Upper lobe of left lung (tissue), 6 donors: ENCODE results near the gene MADD. TPM values are rescaled to one million over a fixed set of nuclear protein-coding genes. Genes with fewer than 3 reads are reported as not detected.
A peak's percentile ranks its signal among the peaks of the same experiment; 100 is the strongest.

Experiments used
- ATAC-seq, 2 donors: fragments of 200-7000 bp; cut with Tn5 transposase; one replicate each; pipeline ENCODE4 v1.9.1; 2022; ENCODE audit warnings: mild to moderate bottlenecking in 2 of 2, moderate library complexity in 2 of 2; ENCODE audit not compliant: low FRiP score in 2 of 2
- DNase-seq, 2 donors: peaks; one replicate each; pipeline ENCODE4 v3.0.0-alpha.2; 2019 to 2020
- H3K27ac ChIP-seq, 4 donors: fragments of 200-600 bp; sonication (generic); one replicate each; pipeline ENCODE4 v1.5.1; 2016 to 2019
- H3K27me3 ChIP-seq, 4 donors: fragments of 200-600 bp; sonication (generic); one replicate each; pipeline ENCODE4 v1.5.1; 2017 to 2019
- H3K36me3 ChIP-seq, 4 donors: fragments of 200-600 bp; sonication (generic); one replicate each; pipeline ENCODE4 v1.5.1; 2016 to 2019
- H3K4me1 ChIP-seq, 4 donors: fragments of 200-600 bp; sonication (generic); one replicate each; pipeline ENCODE4 v1.5.1; 2018 to 2019
- H3K4me3 ChIP-seq, 4 donors: fragments of 200-600 bp; sonication (generic); one replicate each; pipeline ENCODE4 v1.5.1; 2017 to 2019; ENCODE audit warnings: mild to moderate bottlenecking in 2 of 4, moderate library complexity in 1 of 4
- H3K9me3 ChIP-seq, 4 donors: fragments of 200-600 bp; sonication (generic); one replicate each; pipeline ENCODE4 v1.5.1; 2018 to 2019
- CTCF ChIP-seq, 6 experiments: fragments of 450-650 bp in 4 of 6; fragments of 200-600 bp in 2 of 6; sonication (generic) in 2 of 6; IDR thresholded peaks; one replicate each; pipeline ENCODE4 v1.5.1; 2016 to 2019; ENCODE audit warnings: antibody characterized with exemption in 6 of 6
- EP300 ChIP-seq, 4 donors: sonication (generic); formaldehyde crosslinking; IDR thresholded peaks; one replicate each; pipeline ENCODE4 v1.5.1; 2017; ENCODE audit warnings: antibody characterized with exemption in 4 of 4, control low read depth in 2 of 4
- POLR2A ChIP-seq, 4 donors: fragments of 450-650 bp; IDR thresholded peaks; one replicate each; pipeline ENCODE4 v1.5.1; 2016 to 2017; ENCODE audit warnings: antibody characterized with exemption in 4 of 4, mild to moderate bottlenecking in 2 of 4
- POLR2AphosphoS5 ChIP-seq, 2 donors: sonication (generic); formaldehyde crosslinking; IDR thresholded peaks; one replicate each; pipeline ENCODE4 v1.5.1; 2017; ENCODE audit warnings: antibody characterized with exemption in 2 of 2
- WGBS, 2 donors: methylation state at CpG; one replicate each; pipeline ENCODE4 v1.1.5; 2017 to 2018; 5-methylcytosine and 5-hydroxymethylcytosine counted together
- total RNA-seq, 6 donors: library from RNA; depleted of rRNA in 4 of 6; stranded (reverse); fragments of >200 nt in 4 of 6; gene quantifications; one replicate each; pipeline versions ENCODE4 v1.1.0 to v1.2.1, GENCODE V29; 2016 to 2021
- donor health status: DM: no; HTN: no; CAD: no; lungs with moderate emphysema.
- donor health status: DM: no; HTN: yes; CAD: no; lungs with severe emphysema.

Gene MADD
- total RNA-seq, 6 donors from 2014 or later: 39.6 to 129 (median 47.9) TPM

- Histone ChIP-seq H3K36me3 (no peaks in the 10 kb centered on the region), H3K27ac (no peak overlapping the region), H3K4me3 (no peak overlapping the region), H3K4me1 (no peaks in the 10 kb centered on the region), H3K9me3 (no peaks in the 10 kb centered on the region), H3K27me3 (no peaks in the 10 kb centered on the region)
- whole genome bisulfite sequencing, 2 donors: 95 to 98% methylated on average over 11 to 14 of the region's 15 CpGs
- TF ChIP-seq POLR2AphosphoS5 (IDR thresholded peaks at IDR 0.05): no peak
- no peak for TF ChIP-seq EP300 (IDR thresholded peaks at IDR 0.05)
- TF ChIP-seq CTCF (IDR thresholded peaks at IDR 0.05): no peak
- TF ChIP-seq POLR2A (IDR thresholded peaks at IDR 0.05): no peak
- DNase-seq: peak in 1 of 2 donors; percentile 65
- ATAC-seq: no peak
These were observed 72.9 kb downstream of the MADD start for GRCh38 chr11:47342854-47343253.

DNA sequence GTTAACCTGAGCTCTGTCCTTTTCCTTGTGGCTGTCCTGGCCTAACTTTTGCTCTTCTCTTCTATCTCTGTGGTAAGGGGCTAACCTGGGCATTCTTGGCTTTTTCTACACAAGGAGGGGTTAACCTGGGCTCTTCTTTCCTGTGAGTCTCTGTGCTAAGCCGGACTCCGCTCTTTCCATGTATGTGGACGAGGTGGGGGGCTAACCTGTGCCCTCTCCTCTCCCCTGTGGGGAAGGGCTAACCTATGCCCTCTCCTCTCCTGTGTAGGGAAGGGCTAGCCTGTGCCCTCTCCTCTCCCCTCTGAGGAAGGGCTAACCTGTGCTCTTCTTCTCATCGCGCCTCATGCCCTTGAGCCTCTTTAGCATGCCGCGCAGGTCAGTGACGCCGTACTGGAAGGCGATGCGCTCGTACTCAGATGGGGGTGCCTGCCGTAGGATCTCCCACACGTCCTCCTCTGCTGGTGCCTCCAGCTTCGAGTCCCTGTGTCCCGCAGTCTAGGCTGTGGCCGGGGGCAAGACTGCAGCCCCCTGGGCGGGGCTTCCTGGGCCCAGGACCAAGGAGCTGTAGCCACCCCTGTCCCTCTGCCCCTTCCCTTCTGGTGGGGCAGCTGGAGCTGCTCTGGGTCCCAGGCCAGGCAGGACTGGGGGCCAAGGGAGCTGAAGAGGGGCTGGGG, 76.1 kb downstream of the MADD start:
- 85 to 87% methylated on average over 14 to 18 of the region's 18 CpGs for WGBS, 2 donors
- no peaks in the 10 kb centered on the region for H3K27me3 ChIP-seq
- peak in 1 of 2 donors; percentile 65 for DNase-seq
- no peaks in the 10 kb centered on the region for H3K9me3 ChIP-seq
- H3K4me3 ChIP-seq: no peak overlapping the region
- H3K36me3 ChIP-seq: no peaks in the 10 kb centered on the region
- no peaks in the 10 kb centered on the region for H3K4me1 ChIP-seq
- TF ChIP-seq CTCF (IDR thresholded peaks at IDR 0.05): no peak
- no peak for TF ChIP-seq POLR2A (IDR thresholded peaks at IDR 0.05)
- TF ChIP-seq EP300 (IDR thresholded peaks at IDR 0.05): no peak
- no peak for TF ChIP-seq POLR2AphosphoS5 (IDR thresholded peaks at IDR 0.05)
- H3K27ac ChIP-seq: no peak overlapping the region
- no peak for ATAC-seq

DNA sequence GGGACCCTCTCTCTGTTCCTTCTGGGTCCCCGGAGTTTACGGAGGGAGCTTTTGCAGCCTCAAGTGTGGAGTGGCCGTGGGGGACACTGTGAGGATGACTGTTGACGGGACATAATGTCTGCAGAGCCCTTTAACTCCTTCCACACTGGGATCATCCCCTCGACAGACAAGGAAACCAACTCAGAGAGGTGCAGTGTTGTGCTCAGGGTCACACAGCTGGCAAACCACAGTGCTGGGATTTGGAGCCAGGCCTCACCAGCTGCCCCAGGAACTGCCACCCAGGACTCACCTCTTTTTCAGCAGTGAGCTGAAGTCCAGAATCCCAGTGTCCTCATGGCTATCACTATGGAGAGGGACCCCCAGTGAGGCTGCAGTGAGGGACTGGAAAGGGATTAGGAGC, 77.2 kb downstream of the MADD start:
- Histone ChIP-seq H3K27me3 (no peaks in the 10 kb centered on the region), H3K4me3 (no peak overlapping the region), H3K9me3 (no peaks in the 10 kb centered on the region), H3K27ac (no peak overlapping the region), H3K4me1 (no peaks in the 10 kb centered on the region), H3K36me3 (no peaks in the 10 kb centered on the region)
- TF ChIP-seq POLR2AphosphoS5 (IDR thresholded peaks at IDR 0.05): no peak
- no peak for TF ChIP-seq POLR2A (IDR thresholded peaks at IDR 0.05)
- TF ChIP-seq CTCF (IDR thresholded peaks at IDR 0.05): no peak
- no peak for TF ChIP-seq EP300 (IDR thresholded peaks at IDR 0.05)
- ATAC-seq (no peak), DNase-seq (no peak)
- WGBS, 2 donors: 61 to 73% methylated on average over 5 of the region's 5 CpGs

DNA sequence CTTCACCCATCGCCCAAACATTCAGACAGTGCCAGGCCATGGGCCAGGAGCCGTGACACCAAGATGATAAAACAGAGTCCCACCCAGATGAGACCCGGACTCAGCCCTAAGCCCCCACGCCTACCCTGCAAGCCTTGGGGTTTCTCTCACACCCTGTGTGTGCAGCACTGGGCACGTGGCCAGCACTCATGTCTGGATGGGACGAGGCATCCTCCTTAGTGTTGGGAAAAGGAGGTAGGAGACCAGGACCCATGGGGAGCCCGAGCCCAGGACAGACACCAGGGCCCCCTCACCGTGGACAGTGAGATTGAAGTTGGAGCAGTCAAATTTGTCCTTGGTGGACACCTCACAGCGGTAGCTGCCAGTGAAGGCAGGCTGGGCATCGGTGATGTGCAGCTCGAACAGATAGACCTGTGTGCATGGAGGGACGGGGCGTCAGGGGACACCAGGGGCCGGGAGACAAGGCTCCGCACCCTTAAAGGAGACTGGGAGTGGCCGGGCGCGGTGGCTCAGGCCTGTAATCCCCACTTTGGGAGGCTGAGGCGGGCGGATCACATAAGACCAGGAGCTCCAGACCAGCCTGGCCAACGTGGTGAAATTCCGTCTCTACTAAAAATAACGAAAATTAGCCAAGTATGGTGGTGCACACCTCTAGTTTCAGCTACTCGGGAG, 78.3 kb downstream of the MADD start:
- 86 to 87% methylated on average over 22 of the region's 24 CpGs for WGBS, 2 donors

More for the DNA sequence above, 78.3 kb downstream of the MADD start:
- peak in 1 of 2 donors; percentile 62 for DNase-seq
- ATAC-seq: no peak
- Histone ChIP-seq H3K9me3 (no peaks in the 10 kb centered on the region), H3K4me1 (no peaks in the 10 kb centered on the region), H3K4me3 (no peak overlapping the region), H3K27me3 (no peaks in the 10 kb centered on the region), H3K27ac (no peak overlapping the region), H3K36me3 (no peaks in the 10 kb centered on the region)
- TF ChIP-seq POLR2AphosphoS5 (IDR thresholded peaks at IDR 0.05) (no peak), EP300 (IDR thresholded peaks at IDR 0.05) (no peak), POLR2A (IDR thresholded peaks at IDR 0.05) (no peak), CTCF (IDR thresholded peaks at IDR 0.05) (no peak)
